Hypothalamus (tissue), 51 donors: ENCODE measurements around the gene EMP1.

Source experiments
- DNase-seq, 51 donors: peaks; one replicate each; lab custom pipeline; 2025; lab: John Stamatoyannopoulos, UW

EMP1 gene

GRCh38 chr12:13171921-13172859 lies 24.3 kb upstream of the EMP1 start:
- peak in 7 of 51 donors; percentile 4 to 30 (median 12) for DNase-seq

DNA sequence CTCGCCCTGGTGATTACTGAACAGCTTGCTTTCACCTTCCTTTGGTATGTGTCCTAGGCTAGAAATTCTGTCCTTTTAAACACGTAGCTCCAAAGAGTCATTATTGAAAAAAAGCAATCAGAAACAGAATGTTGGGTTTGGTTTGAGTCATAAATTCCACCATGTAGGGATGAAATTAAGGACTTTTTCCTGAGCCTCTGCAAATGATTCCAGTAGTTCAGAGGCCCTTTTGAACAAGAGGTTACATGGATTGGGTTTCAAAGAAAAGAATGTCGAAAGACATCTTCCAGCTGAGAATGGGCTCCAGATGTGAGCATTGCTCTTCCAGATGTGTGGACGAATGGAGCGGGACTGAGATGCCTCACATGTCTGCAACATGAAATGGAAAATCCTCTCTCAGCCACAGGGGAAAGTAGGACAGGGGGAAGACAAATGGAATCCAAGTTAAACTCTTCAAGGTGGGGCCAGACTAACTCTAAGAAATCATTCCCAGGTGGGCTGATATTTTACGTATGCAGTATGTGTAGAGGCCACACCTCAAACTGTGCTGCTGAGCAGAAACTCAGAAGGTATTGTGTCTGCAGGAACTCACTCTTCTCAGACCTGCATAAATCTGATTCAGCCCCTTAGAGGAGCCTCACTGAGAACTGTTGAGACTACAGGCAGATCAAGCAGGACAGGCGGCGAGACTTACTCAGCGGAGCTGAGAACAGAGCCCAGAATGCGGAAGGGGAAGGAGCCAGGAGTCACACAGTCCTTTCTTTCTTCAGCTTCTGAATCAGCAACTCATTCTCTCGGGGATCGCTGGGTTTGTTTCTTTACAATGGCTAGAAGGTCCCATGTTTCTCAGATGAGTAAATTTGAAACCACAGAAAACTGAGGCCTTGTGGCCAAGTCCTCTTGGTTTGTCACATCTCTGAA lies 23.3 kb upstream of the EMP1 start:
- DNase-seq: peak in 24 of 51 donors; percentile 5 to 75 (median 26)

DNA sequence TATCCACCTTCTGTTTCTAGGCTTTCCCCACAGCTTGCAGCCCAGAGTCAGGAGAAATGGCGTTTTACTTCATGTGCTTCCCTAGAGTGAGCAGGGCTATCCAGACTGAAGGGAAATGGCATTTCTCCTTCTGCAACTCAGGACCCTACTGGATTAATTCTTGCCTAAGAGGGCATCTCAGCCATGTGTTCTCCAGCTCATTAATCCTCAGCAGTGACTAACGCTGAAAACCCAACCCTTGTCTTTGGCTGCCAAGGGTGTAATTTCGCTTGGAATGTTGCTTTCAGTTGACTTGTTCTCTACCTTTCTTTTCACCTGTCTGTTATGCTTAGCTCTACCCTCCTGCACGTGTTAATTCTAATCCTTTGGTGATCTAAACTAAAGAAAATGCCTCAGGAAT lies 21.0 kb upstream of the EMP1 start:
- no peak for DNase-seq

DNA sequence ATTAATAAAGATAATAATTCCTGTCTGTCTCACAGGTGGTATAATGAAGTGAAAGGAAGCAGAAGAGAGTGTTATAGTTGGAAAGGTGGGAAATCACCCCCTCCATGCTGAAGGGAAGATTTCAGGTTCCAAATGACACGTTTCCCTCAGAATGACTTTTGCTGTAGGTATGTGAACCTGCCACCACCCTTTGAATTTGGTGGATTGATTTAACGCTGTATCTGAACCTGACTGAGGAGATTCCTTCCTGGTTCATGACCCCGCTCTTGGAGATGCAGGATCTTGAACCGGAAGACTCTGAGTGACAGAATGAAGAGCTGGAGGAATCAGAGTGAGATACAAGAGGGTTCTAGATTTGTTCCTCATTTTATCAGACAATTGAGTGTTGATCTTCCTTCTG lies 20.3 kb upstream of the EMP1 start:
- DNase-seq: no peak

- no peak for DNase-seq
These were observed 19.2 kb upstream of the EMP1 start for GRCh38 chr12:13177373-13177772.

- DNase-seq: no peak
These were observed 18.6 kb upstream of the EMP1 start for GRCh38 chr12:13177906-13178305.

- no peak for DNase-seq
These were observed 17.8 kb upstream of the EMP1 start for GRCh38 chr12:13178568-13179210.

GRCh38 chr12:13179211-13180074 lies 17.1 kb upstream of the EMP1 start:
- DNase-seq: peak in 3 of 51 donors; percentile 4 to 49 (median 26)

DNA sequence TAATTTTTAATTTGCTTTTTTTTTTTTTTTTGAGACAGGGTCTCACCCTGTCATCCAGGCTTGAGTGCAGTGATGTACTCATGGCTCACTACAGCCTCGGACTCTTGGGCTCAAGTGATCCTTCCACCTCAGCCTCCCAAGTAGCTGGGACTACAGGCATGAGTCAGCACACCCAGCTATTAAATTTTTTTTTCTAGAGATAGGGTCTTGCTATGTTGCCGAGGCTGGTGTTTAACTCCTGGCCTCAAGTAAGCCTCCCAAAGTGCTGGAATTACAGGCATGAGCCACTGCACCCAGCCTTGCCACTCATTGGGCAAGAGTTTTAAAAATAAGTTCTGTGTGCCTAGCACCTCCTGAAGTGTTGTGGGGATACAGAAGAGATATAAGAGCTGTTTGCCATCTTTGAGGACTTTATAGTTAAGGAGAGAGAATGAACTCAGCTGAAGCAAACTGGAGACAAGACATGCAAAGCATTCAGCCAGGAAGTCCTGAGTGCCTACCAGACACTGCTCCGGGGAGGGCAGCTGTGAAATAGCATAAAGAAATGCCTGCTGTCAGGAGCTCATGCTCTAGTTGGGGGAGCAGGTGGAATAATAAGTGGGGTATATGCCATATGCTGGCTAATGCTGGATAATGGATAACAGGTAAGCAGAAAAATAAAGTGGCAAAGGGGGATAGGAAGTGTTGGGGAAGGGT lies 15.0 kb upstream of the EMP1 start:
- DNase-seq: no peak

- DNase-seq: no peak
These were observed 13.6 kb upstream of the EMP1 start for GRCh38 chr12:13182881-13183280.

DNA sequence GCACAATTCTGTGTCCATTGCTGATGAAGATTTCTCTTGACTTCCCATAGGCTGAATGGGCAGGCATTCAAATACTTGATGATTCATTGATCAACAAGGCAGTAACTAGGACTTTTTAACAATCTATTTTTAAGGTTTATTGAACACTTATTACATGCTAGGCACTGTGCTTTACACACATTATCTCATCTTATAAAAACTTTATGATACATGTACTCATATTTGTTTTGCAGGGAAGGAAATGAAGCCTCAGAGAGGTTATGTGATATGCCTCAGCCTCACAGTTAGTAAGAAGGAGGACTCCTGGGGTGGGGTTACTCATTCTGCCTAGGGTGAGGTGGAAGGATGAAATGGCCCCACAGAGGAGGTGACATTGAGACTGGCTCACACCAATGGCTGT lies 12.9 kb upstream of the EMP1 start:
- no peak for DNase-seq

DNA sequence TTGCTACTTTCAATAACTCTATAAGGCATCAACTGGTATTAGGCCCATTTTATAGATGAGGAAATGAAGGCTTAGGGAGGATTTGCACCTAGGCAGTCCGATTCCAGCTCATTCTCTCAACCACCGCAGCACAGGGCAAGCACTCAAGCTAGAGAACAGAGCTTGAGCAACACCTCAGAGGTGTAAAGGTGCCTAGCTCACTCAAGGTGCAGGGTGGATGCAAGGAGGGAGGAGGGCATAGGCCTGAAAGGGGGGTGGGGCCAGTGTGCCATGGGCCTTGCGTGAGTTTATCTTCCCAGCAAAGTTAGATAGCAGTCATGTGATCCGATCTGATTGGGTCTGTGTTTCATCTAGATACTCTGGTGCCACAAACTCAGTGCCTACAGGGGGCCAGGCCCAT lies 10.2 kb upstream of the EMP1 start:
- no peak for DNase-seq

DNA sequence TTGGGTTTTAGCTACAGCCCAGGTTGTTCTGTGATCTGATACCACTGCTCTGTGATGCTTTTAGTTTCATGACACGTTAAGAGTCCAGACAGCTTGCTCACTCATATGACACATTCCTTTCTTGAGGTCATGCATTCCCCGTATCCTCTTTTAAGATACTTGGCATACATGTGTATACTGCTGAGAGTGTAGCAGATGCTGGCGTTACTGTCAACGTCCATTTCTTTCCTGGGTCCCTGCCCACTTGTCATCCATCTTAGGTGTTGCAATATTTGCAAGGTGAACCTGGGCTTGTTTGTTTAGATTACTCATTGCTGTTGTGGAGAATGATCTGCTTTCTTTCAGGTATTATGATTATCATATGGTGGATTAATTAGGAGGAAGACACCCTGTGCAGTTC lies 9.1 kb upstream of the EMP1 start:
- DNase-seq: no peak

- DNase-seq: peak in 1 of 51 donors; percentile 13
These were observed 7.3 kb upstream of the EMP1 start for GRCh38 chr12:13189264-13189663.

GRCh38 chr12:13190275-13190674 lies 6.3 kb upstream of the EMP1 start:
- no peak for DNase-seq

GRCh38 chr12:13192719-13193118 lies 3.8 kb upstream of the EMP1 start:
- no peak for DNase-seq

DNA sequence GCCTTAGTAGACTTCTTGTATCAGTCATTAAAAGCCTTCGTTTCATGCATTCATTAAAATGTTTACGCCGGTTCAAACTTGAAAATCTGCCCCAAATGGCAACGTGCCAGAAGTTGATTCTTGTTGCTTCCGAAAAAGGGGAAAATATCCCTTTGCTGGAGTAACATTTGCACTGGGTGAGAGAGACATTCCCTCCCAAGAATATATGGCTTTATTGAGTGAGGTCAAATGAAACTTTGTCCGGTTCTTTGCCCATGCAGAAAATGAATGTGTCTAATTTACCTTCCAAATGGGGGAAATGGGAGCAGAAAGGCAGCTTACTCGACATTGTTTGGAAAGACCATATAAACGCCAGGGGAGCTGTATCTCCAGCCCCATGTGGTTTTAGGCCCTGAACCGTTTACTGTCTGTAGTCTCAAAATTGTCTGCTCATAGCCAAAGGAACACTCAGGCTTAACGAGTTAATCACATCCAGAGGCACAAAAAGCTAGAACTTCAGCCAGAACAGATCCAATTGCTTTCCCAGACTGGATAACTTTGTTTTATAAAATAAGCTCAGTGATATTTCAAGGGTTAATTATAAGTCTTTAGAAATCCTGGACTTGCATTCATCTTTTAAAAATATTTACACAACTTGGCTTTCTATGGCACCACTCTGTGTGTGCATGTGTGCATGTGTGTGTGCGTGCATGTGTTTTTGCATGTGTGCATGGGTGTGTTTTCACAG lies 2.9 kb upstream of the EMP1 start:
- DNase-seq: peak in 2 of 51 donors; percentile 4 to 13

- DNase-seq: no peak
These were observed 2.0 kb upstream of the EMP1 start for GRCh38 chr12:13194401-13195110.
